OCI-LY7 (cell line): ENCODE measurements around the gene DUSP16. TPM values are rescaled to one million over a fixed set of nuclear protein-coding genes. Genes with fewer than 3 reads are reported as not detected.

Experiments used
- BruUV-seq: library from RNA; stranded (reverse); fragments of 400-500 nt; replicated peaks from 2 replicates; lab custom pipeline; 2021; lab: Mats Ljungman, UMichigan
- CTCF ChIA-PET: fragments of 300-600 bp; sonication (Branson Sonifier 250); formaldehyde crosslinking; loops from one replicate; lab custom pipeline; 2022; ENCODE audit warnings: antibody characterized with exemption; ENCODE audit not compliant: unreplicated experiment; lab: Charles Lee
- POLR2A ChIA-PET: fragments of 300-600 bp; sonication (Branson Sonifier 250); formaldehyde crosslinking; loops from one replicate; lab custom pipeline; 2022; ENCODE audit warnings: antibody characterized with exemption; lab: Charles Lee
- DNase-seq: peaks from one replicate; pipeline ENCODE4 v3.0.0-alpha.2; 2015; ENCODE audit warnings: low spot score
- H2AFZ ChIP-seq: fragments of 200-600 bp; sonication (generic), shearing (Covaris generic); 2 replicates; pipeline ENCODE4 v1.6.1; 2014; ENCODE audit warnings: mild to moderate bottlenecking, antibody characterized with exemption, low read length, moderate library complexity
- H3K27ac ChIP-seq: fragments of 200-600 bp; sonication (generic); 2 replicates; pipeline ENCODE4 v1.5.1; 2014; ENCODE audit warnings: mixed run types, low read depth, mild to moderate bottlenecking, moderate library complexity, low read length, inconsistent platforms; ENCODE audit not compliant: poor library complexity, severe bottlenecking
- H3K36me3 ChIP-seq: fragments of 200-600 bp; sonication (generic); 2 replicates; pipeline ENCODE4 v1.6.1; 2014; ENCODE audit warnings: mild to moderate bottlenecking, antibody characterized with exemption, low read length, moderate library complexity, mixed read lengths; ENCODE audit not compliant: insufficient read depth
- H3K4me1 ChIP-seq: fragments of 200-600 bp; sonication (generic); 2 replicates; pipeline ENCODE4 v1.5.1; 2014; ENCODE audit warnings: mild to moderate bottlenecking, low read length; ENCODE audit not compliant: insufficient read depth, poor library complexity, severe bottlenecking
- H3K4me2 ChIP-seq: fragments of 200-600 bp; sonication (generic); 2 replicates; pipeline ENCODE4 v1.6.1; 2014; ENCODE audit warnings: mild to moderate bottlenecking, low read length
- H3K4me3 ChIP-seq: fragments of 200-600 bp; sonication (generic); 2 replicates; pipeline ENCODE4 v1.5.1; 2014; ENCODE audit warnings: mild to moderate bottlenecking, low read depth, low read length; ENCODE audit not compliant: poor library complexity, severe bottlenecking
- H3K79me2 ChIP-seq: fragments of 200-600 bp; sonication (generic); 2 replicates; pipeline ENCODE4 v1.6.1; 2016; ENCODE audit warnings: low read depth, mild to moderate bottlenecking, low read length, moderate library complexity, mixed read lengths; ENCODE audit not compliant: insufficient read depth
- H3K9me2 ChIP-seq: fragments of 200-600 bp; sonication (generic); 2 replicates; pipeline ENCODE4 v1.6.1; 2016; ENCODE audit warnings: mild to moderate bottlenecking, low read length, mixed read lengths; ENCODE audit not compliant: insufficient read depth
- H3K9me3 ChIP-seq: fragments of 200-600 bp; sonication (generic); 2 replicates; pipeline ENCODE4 v1.6.1; 2014; ENCODE audit warnings: mild to moderate bottlenecking, mixed run types, low read length, mixed read lengths
- H4K20me1 ChIP-seq: fragments of 200-600 bp; sonication (generic); 2 replicates; pipeline ENCODE4 v1.6.1; 2014; ENCODE audit warnings: mild to moderate bottlenecking, antibody characterized with exemption, low read length, moderate library complexity, mixed read lengths; ENCODE audit not compliant: insufficient read depth
- CTCF ChIP-seq: fragments of 200-600 bp; sonication (generic); conservative IDR thresholded peaks from 2 replicates; pipeline ENCODE4 v1.5.1; 2014; ENCODE audit warnings: mild to moderate bottlenecking, antibody characterized with exemption, low read length, moderate library complexity, mixed read lengths
- EZH2phosphoT487 ChIP-seq: fragments of 200-600 bp; sonication (generic); IDR thresholded peaks from 2 replicates; pipeline ENCODE4 v1.6.1; 2018; ENCODE audit warnings: low read depth, borderline replicate concordance, mild to moderate bottlenecking, mixed run types, antibody characterized with exemption, low read length, moderate library complexity, mixed read lengths
- intact Hi-C: fragments of 100-400 bp; cut with micrococcal nuclease; formaldehyde crosslinking; loops from one replicate; pipeline ENCODE4 v1.10.0; 2022; ENCODE audit not compliant: unreplicated experiment
- total RNA-seq, 2 experiments: library from RNA; depleted of rRNA in 1 of 2; stranded (reverse); fragments of >200 nt in 1 of 2; shearing (Covaris generic) in 1 of 2; gene quantifications; 2 replicates each; pipeline ENCODE4 v1.2.3, GENCODE V29; 2014 to 2022

DUSP16 gene
- total RNA-seq, 2 experiments from 2014 or later, result 2.8 to 11.8 TPM

- intact Hi-C loops, result no loop called here
- H4K20me1 ChIP-seq, result no peaks in the 10 kb centered on the region
- DNase-seq, result no peak
- H3K27ac ChIP-seq, result no peak overlapping the region
- H3K4me1 ChIP-seq, result no peaks in the 10 kb centered on the region
- H3K79me2 ChIP-seq, result no peaks in the 10 kb centered on the region
- H3K4me3 ChIP-seq, result no peak overlapping the region
- peaks cover 6% of the 10 kb centered on the region; the same call in 1 of the 2 replicates for H3K36me3 ChIP-seq
- no peaks in the 10 kb centered on the region for H3K9me2 ChIP-seq
- BruUV-seq, result no TSS peak
- TF ChIP-seq CTCF, result no peak
- TF ChIP-seq EZH2phosphoT487, result no peak
- no peak overlapping the region for H3K4me2 ChIP-seq
- POLR2A ChIA-PET, result no interaction called here
- CTCF ChIA-PET, result no interaction called here
- no peak overlapping the region for H2AFZ ChIP-seq
- H3K9me3 ChIP-seq, result no peaks in the 10 kb centered on the region
These were observed 91.8 kb downstream of the DUSP16 start for GRCh38 chr12:12470751-12471306.

GRCh38 chr12:12469386-12469785 is 93.3 kb downstream of the DUSP16 start:
- Histone ChIP-seq H3K4me3 (no peak overlapping the region), H3K79me2 (no peaks in the 10 kb centered on the region), H3K36me3 (peaks cover 6% of the 10 kb centered on the region; the same call in 1 of the 2 replicates), H3K4me1 (no peaks in the 10 kb centered on the region), H4K20me1 (no peaks in the 10 kb centered on the region), H3K9me3 (no peaks in the 10 kb centered on the region), H3K27ac (no peak overlapping the region), H3K4me2 (no peak overlapping the region), H3K9me2 (no peaks in the 10 kb centered on the region), H2AFZ (no peak overlapping the region)
- no peak for DNase-seq
- no TSS peak for BruUV-seq
- TF ChIP-seq EZH2phosphoT487, result no peak
- TF ChIP-seq CTCF, result no peak
- ChIA-PET POLR2A (no interaction called here), CTCF (no interaction called here)
- intact Hi-C loops, result no loop called here

GRCh38 chr12:12468575-12468974 is 94.1 kb downstream of the DUSP16 start:
- no peaks in the 10 kb centered on the region for H3K79me2 ChIP-seq
- TF ChIP-seq CTCF (no peak), EZH2phosphoT487 (no peak)
- H3K9me3 ChIP-seq, result no peaks in the 10 kb centered on the region
- H2AFZ ChIP-seq, result no peak overlapping the region
- H3K36me3 ChIP-seq, result peaks cover 6% of the 10 kb centered on the region; the same call in 1 of the 2 replicates
- H3K4me3 ChIP-seq, result no peak overlapping the region
- no peak for DNase-seq
- no peak overlapping the region for H3K27ac ChIP-seq
- CTCF ChIA-PET, result no interaction called here
- H3K9me2 ChIP-seq, result no peaks in the 10 kb centered on the region
- H3K4me2 ChIP-seq, result no peak overlapping the region
- H4K20me1 ChIP-seq, result no peaks in the 10 kb centered on the region
- H3K4me1 ChIP-seq, result no peaks in the 10 kb centered on the region
- intact Hi-C loops, result no loop called here
- BruUV-seq, result no TSS peak
- POLR2A ChIA-PET, result no interaction called here
